T-helper 1 cell treated with Interleukin-12 subunit alpha and Interleukin-12 subunit beta and Interleukin-4 antibody, amounts not matched to agents 30 ng/mL and 1 ng/mL, for 36 hours (primary cell): ENCODE results near the gene TRIM15. TPM values are rescaled to one million over a fixed set of nuclear protein-coding genes. Genes with fewer than 3 reads are reported as not detected.
"Not testable (repeated sequence)": the region's sequence is repeated elsewhere in the genome, so short reads cannot be mapped to it uniquely, and the experiment has no call there.

ENCODE experiments used
- intact Hi-C: fragments of 100-400 bp; cut with micrococcal nuclease; formaldehyde crosslinking; loops from one replicate; pipeline ENCODE4 v1.15.1; 2024
- total RNA-seq: library from RNA; stranded (reverse); gene quantifications from 2 replicates; pipeline ENCODE4 v1.2.3, GENCODE V29; 2022

Gene TRIM15
- total RNA-seq, 1 donor from 2014 or later = 0.76 TPM

DNA sequence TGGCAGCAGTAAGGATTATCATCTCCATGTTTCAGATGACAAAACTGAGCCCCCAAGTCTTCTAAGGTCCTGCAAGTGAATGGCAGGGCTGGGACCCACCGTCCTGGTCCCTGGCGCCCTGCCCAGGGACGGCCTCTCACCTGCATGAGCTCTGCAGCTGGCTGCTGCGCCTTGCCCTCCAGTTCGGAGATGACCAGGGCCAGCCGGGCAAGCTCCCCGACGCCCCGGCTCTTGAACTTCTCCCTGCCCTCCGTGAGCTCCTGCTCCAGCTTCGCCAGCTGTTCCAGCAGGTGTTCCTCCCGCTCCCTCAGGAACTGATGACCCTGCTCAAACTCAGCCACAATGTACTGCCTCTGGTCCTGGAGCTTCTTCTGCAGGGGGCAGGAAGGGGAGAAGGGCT lies 33.0 kb downstream of the TRIM15 start:
- intact Hi-C loops = no loop called here

DNA sequence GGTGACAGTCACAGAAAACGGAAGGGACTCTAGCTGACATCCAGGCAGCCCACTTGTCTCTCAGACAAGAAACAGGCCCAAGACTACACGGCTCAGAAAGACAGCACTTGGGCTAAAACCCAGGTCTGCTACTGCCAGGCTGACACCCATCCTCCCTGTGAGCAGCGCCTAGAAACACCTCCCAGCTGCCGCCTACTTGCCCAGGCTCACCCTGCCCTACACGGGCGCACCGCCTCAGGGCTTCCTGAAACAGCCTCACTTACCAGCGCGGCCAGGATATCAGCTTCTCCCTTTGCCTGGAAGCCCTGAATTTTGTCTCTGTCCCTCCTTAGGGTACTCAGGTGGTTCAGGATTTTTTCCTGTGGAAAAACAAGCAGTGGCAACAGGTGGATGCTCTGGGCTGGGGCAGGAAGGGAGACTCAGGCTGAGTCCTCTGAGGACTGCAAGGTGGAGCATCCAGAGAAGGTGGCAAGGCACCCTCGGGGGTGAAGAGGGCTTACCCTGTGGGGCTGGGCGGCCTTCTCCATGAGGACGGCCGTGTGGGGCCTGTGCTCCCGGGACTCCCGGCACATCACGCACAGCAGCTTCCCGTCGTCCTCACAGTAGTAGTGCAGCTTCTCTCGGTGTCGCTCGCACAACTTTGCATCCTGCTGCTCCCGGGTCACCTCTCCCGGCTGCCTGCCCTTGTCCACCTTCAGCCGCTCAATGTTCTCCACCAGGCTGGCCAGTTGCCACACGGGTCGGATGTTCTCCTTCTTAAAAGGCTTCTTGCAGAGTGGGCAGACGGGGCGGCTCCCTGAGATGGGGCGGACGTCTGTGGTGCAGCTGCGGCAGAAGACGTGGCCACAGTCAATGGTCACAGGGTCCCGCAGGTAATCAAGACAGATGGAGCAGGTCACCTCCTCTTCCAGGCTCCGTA lies 35.1 kb downstream of the TRIM15 start:
- intact Hi-C loops = no loop called here

DNA sequence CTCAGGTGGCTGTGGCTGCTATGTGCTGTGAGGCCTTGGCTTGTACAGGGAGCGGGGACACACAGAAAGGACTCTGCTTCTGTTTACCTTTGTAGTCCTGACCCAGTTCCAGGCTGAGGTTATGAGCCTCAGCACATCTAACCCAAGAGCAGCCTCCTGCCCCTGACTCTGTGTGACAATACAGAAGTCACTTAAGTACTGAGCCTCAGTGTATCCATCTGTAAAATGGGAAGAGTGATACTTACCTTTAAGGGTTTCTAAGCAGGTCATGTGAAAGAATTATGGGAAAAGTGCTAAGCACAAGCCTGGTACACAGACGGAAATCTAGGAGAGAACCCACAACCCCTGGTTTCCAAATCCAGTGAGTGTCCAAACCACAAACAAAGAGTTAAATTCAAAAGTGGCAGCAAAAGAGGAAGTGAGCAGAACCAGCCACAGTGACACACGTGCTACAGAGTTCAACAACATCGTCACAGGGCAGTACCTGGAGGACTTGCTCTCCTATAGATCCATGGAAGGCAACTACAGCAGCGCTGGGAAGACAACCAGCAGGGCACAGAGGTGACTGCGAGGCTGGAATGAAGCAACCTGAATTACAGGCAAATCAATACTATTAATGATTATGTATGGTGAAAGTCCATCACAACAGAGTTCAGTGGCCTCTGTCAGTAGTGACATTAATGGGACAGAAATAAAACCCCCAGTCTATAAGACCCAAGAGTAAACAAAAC lies 37.4 kb downstream of the TRIM15 start:
- intact Hi-C loops = no loop called here

DNA sequence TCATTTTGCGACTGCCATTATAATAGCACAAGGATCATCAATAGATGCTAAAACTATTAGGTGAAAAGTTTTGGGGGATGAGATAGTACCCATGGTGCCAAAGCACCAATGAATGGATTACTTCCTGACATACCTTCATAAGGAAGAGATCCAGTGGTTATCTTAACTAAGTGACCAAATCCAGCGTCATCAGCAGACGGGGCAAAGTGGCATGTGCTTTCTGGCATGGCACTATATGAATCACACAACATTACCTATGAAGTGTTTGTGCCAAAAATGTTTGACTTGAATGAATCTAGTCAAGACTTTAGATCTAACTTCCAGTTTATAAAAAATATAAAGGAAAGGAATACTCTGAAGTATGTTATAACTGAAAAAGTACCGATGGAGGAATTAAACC lies 39.0 kb downstream of the TRIM15 start:
- intact Hi-C loops = no loop called here

DNA sequence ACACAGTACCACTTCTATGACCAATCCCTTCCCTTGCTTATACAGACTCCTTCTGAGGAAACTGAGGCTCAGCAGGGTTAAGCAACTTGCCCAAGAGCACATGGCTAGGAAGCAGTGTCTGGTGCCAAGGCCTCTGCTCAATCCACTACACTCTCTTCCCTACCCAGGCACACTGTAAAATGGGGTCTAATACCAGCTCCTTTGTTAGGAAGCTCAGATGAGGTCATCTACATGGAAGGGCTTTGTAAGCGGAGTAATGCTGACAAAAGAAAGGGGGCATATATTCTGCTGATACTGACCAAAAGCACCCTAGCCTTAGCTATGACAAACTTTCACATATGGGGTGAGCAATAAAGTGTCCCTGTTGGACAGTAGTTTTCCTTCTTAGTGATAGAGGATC lies 40.8 kb downstream of the TRIM15 start:
- intact Hi-C loops = no loop called here

DNA sequence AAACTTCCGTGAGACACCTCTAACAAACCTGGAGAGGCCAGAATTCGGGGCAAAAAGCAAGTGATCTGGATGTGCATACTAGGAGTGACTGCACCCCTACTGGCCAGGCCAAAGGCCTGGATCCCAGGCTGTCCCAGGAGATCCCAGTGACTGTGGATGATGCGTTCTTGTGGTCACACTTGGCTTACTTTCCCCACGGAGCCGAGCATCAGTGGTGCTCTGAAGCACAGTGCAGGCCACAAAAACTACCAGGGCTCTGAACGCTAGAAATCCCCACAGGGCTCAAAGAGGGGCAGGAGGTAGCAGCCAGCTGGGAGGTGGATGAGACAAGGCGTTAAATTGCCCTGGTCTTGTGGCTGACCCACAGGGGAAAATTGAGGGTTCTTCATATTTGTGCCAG lies 42.8 kb downstream of the TRIM15 start:
- intact Hi-C loops = no loop called here

DNA sequence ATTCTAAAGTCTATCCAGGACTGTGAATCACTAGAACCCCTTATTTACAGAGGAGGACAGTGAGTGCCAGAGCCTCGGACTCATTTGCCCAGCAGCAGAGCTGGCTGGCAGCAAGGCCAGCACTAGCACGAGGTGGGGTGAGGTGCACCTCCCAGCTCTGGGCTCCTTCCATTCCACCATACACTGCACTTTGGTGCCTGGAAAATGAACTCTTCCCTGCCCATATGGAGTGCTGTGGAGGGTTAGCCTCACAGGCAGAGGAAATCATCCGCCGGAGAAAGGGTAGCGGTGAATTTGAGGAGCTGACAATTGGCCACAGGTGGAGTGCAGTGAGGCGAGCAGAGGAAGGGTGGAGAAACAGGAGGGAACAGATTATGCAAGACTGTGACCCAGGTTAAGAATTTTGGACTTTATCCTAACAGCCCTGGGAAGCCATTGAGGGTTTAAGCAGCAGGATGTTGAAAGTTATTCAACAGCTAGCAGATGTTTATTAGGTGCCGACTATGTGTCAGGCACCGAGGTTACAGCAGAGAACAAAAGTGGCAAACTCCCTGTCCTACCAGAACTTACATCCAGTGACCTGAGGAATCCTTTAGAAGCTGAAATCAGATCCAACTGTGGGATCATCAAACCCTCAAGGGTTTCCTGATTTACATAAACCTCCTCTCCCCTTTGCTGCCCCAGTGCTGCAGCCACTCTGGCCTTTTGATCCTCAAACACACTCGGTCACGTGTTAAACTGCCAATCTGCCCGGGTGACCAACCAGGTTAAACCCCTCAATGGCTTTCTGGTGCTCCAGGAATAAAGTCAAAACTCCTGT lies 43.7 kb downstream of the TRIM15 start:
- intact Hi-C loops = no loop called here

DNA sequence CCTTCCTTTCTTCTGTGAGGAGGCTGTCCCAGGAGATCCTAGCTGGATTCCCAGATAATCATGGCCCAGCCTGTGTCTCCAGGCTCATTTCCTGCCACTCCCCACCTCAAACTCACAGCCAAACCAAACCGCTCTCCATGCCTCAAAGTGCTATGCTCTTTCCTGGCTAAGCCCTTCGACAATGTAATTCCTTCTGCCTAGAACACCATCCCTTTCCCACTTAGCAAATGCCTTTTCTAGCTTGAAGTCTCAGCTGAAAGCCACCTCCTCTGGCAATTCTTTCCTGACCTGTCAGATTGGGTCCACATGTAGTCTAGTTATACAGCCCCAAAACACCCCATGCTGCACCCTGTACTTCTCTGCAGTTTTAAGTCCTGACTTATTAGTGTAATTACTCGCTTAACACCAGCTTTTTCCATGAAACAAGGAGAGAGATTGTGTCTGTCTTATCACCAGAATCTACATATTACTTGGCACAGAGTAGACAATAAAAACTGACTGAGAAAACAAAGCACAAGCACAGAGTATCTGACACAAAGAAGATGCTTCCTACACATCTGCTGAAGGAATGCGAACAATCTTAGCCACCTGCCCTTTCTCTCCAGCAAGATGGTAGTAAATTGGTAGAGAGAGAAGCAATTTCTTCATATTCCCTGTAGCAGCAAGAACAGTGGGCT lies 44.4 kb downstream of the TRIM15 start:
- intact Hi-C loops = no loop called here

DNA sequence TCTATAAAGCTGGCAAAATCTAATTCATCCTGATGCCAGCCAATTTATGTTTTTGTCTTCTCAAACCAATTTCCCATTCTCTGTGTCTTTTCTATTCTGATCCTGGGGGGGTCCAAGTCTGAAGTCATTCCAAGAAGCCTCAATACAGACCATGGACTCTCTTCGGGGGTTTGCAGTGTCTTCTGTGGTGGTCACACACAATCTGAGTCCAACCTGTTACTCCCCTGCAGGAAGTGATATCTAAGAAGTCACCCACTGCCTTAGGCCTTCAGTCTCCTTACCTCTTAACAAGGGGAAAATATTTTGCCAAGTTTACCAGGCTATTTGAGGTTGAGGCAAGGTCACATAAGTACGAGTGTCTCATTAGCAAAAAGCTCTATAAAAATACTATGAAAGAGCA lies 48.0 kb downstream of the TRIM15 start:
- intact Hi-C loops = loop anchor here (5.0 kb wide), 5 partner anchors 244 to 526 kb away; partner anchors contain the start of gene ABCF1

DNA sequence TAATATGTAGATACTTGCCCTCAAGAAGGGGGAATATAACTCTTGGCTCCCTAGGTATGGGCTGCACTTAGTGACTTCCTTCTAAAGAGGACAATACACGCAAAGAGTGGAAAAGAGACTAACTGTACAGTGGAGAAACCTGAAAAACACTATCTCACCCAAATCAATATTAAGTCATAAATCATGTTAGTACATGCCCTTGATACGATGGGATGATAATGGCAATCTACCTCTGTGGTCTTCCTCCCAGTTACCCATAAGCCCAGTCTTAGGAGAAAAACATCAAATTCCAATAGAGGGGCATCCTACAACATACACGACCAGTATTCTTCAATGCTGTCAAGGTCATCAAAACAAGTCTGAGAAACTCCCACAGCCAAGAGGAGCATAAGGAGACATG lies 48.6 kb downstream of the TRIM15 start:
- intact Hi-C loops = loop anchor here (2.0 to 5.0 kb wide), 8 partner anchors 41 to 697 kb away; partner anchors contain the start of genes ABCF1 and GTF2H4

DNA sequence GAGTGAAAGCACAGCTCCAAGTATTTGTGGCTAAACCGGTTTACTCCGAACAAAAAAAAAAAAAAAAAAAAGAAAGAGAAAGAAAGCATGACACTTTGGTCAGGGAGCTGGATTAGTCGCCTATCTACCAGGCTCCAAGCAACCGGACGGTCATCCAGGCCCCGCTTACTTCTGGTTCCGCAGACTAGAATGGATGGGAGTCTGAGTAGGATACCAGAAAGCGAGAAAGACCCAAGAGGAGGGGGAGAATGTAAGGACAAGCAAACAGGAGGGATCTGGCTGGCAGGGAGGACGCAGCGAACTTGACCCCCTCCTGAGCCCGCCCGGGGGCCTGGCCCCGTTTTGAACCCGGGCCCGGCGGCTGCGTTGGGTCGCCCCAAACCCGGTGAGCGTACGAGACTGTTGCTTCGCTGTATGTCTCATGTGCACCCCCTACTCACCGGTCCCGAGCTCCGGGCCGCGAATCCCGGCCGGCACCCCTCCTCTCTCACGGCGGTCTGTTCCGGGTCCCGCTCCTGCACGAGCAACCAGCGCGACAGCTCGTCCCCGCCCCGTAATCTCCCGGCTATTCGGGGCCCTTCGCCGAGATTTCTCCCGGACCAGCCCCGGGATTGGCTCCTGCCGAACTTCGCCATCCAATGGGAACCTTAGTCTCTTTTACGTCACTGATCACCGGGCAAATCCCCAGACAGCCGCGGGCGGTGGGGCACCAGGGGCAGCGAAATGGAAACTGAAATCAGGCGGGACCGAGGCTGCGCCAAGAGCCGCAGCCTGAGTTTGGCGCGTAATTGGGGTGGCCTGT lies 49.7 kb downstream of the TRIM15 start, which contains the start of gene TRIM26:
Gene TRIM26, minus strand, starts transcription at position 542 of the 802 bp plus-strand sequence. CDS start 14,303 bp downstream, outside the sequence.
- intact Hi-C loops = loop anchor here (1.0 to 5.0 kb wide), 11 partner anchors 42 to 696 kb away; partner anchors contain the start of genes ABCF1, GTF2H4, PPP1R11 and PRR3

DNA sequence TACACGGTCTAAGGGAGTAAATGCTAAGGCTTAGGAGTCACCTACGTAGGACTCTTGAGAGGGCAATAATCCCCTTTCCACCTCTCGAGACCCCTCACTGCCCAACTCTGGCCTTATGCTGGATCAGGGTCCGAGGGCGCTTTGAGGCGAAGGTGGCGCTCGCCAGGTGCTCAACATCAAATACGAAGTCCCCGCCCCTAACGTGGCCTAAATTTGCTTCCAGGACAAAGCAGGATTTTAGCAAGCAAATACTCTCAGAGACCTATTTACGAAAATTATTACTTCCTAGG lies 50.3 kb downstream of the TRIM15 start:
- intact Hi-C loops = loop anchor here (1.0 to 5.0 kb wide), 11 partner anchors 43 to 695 kb away; partner anchors contain the start of genes ABCF1, GTF2H4, PPP1R11 and PRR3

DNA sequence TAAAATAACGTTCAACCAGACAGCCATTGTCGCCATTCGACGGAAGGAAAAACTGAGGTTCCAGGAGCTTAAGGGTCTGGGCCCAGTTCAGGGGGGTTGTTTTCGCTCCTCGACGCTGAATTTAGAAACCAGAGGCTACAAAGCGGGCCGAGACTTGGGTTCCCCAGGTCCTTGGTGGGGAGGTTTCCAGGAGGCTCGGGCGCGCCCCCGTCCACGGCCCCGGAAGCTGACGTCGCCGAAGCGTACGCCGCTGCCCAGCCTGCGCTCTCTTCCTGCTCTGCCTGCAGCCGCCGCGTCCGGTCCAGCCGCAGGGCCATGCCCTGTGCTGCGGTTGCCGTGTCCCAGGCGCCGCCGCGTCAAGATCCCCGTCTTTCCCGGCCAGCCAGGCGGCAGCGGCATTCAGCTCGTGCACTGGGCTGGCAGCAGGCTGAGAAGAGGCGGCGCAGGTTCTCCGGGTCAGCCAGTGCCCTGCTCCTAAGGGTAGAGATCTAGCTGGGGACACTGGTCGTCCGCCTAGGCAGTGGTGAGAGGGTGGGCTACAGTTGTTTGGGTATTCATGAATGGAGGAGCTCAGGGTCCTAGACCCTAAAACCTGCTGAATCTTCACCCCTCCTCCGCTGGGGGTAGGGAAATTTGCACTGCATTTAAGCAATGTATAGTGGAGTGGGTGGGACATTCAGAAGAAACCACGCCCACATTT lies 50.8 kb downstream of the TRIM15 start:
- intact Hi-C loops = loop anchor here (1.0 to 5.0 kb wide), 14 partner anchors 43 to 695 kb away; partner anchors contain the start of genes ABCF1, GTF2H4, PPP1R11 and PRR3

DNA sequence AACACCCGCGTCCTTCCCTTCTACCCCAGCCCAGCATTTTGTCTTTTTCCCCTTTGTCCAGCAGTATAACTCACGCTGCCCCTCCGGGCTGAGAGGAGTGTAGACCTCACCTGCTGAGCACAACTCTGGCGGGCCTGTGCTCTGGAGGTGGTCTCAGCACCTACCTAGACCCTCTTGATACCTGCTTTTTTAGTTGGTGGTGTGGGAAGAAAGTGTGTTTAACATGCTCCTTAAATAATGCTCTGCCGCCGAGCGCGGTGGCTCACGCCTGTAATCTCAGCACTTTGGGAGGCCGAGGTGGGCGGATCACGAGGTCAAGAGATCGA lies 51.3 kb downstream of the TRIM15 start:
- intact Hi-C loops = loop anchor here (1.0 to 5.0 kb wide), 8 partner anchors 45 to 523 kb away; partner anchors contain the start of genes ABCF1 and RPP21

DNA sequence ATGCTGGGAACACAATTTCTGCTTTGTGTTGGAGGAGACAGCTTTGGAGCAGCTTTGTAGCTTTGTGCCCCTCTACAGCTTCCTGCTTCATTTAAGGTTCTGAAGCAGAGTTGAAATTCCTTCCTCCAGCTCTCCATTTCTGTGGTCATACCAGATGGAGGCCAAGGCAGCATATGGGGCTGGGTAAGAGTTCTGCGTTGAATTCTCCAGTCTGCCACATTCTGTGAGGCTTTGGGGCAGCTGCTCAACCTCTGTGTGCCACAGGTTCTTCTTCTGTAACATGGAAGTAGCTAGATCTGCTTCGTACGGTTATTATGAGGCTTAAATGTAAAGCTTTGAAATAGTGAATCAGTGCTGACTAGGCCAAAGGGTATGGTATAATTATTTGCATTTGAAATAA lies 52.8 kb downstream of the TRIM15 start:
- intact Hi-C loops = no loop called here

DNA sequence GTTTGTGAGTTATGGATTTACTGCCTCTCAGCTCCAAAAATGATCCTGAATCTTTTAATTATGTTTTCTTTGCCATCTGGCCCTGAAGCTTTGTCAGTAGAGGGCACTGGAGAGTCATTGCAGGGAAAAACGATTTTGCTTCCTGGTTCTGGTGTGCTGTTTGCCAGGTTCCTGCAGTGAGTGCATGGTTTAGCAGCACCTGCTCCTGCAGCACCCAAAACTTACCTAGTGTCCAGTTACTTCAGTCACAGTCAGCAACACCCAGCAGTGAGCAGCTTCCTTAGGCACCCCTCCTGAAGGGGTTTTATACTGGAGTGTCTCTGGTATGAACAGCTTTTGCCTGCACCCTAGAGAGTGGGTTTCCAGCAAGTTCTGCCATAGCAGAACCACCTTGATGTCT lies 55.9 kb downstream of the TRIM15 start:
- intact Hi-C loops = loop anchor here (1.0 kb wide), 4 partner anchors 40 to 178 kb away; no protein-coding TSS in a partner anchor

DNA sequence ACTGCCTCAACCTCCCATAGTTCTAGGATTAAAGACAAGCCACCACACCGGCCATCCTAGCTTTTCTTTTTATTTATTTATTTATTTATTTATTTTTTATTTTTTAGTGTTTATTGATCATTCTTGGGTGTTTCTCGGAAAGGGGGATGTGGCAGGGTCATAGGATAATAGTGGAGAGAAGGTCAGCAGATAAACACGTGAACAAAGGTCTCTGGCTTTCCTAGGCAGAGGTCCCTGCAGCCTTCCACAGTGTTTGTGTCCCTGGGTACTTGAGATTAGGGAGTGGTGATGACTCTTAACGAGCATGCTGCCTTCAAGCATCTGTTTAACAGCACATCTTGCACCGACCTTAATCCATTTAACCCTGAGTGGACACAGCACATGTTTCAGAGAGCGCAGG lies 58.0 kb downstream of the TRIM15 start:
- intact Hi-C loops = not testable (repeated sequence)

DNA sequence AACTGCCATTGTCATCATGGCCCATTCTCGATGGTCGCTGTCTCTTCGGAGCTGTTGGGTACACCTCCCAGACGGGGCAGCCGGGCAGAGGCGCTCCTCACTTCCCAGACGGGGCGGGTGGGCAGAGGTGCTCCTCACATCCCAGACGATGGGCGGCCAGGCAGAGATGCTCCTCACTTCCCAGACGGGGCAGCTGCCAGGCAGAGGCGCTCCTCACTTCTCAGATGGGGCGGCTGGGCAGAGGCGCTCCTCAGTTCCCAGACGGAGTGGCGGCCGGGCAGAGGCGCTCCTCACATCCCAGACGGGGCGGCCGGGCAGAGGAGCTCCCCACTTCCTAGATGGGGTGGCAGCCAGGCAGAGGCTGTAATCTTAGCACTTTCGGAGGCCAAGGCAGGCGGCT lies 58.6 kb downstream of the TRIM15 start:
- intact Hi-C loops = not testable (repeated sequence)
